Mesenteric fat pad (tissue), 1 donor: ENCODE measurements around the gene ODF2. TPM values are rescaled to one million over a fixed set of nuclear protein-coding genes. Genes with fewer than 3 reads are reported as not detected.
"Not testable (repeated sequence)": the region's sequence is repeated elsewhere in the genome, so short reads cannot be mapped to it uniquely, and the experiment has no call there.

Experiments
- DNase-seq: peaks from one replicate; pipeline ENCODE4 v3.0.0-alpha.2; 2020; ENCODE audit warnings: low spot score
- long read RNA-seq: library from polyadenylated mRNA; unstranded; transcript quantifications from one replicate; pipeline ENCODE4 v2.0.0, GENCODE V29; 2020
- total RNA-seq: library from RNA; stranded (reverse); fragmentation: NEBNext Ultra II Directional; extraction: Animal tissue kit (Norgen Biotek cat#: 25700); gene quantifications from one replicate; pipeline ENCODE4 v1.2.1, GENCODE V29; 2021
- donor health status: DM: yes; HTN: yes; CAD: no.

Gene ODF2
- total RNA-seq, result 18.6 TPM
- long read RNA-seq, transcript ODF2-201 (21 exons, 3,899 nt), result major isoform, 5 of 26 reads
- long read RNA-seq, partial matches to known transcripts, result 12 of 26 reads
- long read RNA-seq, other reads (novel, unspliced or antisense), result 9 of 26 reads

- peak; percentile 99 for DNase-seq
Measured at GRCh38 chr9:128455849-128456612, at the start of gene ODF2. Gene ODF2, plus strand, starts transcription at chr9:128456006. Its CDS starts 86 bp downstream, at chr9:128456092.

DNA sequence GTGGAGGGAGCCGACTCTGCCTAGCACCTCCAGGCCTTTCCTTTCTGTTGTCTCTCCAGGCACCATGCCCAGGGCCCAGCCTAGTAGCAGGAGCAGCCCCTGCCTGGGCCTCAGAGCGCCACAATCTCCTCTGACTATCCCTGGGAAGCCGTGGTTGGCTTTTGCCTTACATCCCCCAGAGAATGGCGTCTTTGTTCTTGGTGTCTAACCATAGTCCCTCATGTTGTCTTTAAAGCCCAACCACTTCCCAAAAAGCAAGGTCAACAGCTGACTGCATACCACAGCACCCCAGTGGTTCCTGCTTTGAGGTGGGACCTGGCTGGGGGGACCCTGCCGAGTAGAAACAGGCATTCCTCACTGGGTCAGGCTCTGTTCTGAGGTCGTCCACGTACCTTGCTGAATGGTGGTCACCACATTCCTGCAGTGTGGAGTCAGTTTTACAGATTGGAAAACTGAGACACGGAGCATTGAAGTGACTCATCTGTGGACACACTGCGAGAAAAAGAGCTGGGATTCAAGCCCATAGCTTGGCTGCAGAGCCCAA lies 48.9 kb upstream of the ODF2 start:
- no peak for DNase-seq

DNA sequence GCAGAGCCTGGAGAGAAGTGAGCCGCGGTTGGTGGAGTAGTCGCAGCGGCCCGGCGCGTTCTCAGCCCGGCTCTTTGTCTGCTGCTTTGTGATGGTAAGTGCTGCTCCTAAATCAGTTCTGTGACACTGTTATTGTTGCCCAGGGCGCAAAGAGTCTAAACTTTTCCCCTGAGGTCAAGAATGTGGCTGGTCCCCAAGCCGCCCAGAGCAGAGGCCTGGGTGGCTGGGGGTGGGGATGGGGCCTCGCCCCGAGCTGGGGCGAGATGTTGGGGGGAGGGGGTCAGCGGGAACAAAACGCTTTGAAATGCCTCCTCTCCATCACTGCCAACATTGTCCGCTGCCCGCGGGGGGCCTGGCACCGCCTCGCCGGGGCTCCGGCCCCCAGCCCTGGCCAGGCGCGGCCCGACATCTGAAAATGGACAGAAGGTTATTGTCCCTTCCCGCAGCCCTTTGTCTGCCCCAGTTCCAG lies 46.8 kb upstream of the ODF2 start:
- DNase-seq, result no peak

DNA sequence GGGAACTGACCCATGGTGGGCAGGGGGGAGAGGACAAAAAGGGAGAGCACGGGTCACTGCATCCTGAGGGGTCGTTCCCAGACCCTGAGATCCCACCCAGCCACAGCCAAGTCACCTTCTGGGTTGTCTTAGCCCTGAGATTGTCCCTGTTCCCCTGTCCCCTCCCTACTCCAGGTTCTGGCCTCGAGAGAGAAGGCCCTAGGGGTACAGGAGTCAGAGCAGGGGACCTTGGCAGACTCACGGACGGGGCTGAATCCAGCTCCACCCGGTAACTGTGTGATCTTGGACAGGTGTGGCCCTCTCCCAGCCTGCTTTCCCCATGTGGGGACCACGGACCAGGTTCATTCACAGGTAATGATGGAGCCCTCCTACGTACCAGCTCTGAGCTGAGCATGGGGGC lies 46.4 kb upstream of the ODF2 start:
- DNase-seq, result no peak

DNA sequence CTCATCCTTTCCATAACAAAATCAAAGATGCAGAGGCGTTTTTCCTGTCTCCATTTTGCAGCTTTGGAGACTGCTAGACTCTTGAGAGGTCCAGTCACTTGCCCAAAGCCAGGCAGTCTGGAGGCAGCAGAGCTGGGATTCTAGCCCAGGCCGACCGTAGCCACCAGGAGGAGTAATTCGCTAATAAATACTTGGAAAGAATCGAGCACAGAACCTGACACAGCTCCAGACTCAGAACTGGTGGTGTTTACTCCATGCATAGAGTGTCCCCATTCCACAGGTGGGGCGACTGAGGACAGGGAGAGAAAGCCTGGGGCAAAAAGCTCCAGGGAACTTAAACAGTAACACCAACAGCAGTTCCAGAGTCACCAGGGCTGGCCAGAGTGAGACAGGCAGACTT lies 45.8 kb upstream of the ODF2 start:
- DNase-seq, result no peak

- no peak for DNase-seq
Measured at GRCh38 chr9:128411364-128412119, 44.3 kb upstream of the ODF2 start.

- DNase-seq, result no peak
Measured at GRCh38 chr9:128412120-128412790, 43.6 kb upstream of the ODF2 start.

DNA sequence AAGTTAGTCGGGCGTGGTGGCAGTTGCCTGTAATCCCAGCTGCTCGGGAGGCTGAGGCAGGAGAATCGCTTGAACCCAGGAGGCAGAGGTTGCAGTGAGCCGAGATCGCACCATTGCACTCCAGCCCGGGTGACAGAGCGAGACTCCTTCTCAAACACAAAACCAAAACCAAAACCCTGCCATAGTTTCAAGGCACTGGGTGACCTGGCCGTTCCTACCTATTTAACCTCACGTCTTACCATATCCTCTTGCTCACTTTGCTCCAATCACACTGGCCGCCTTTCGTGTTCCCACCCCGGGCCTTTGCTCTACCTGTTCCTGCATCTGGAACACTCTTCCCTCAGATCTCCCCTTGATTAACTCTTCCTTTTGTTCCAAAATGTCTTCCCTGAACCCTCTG lies 42.1 kb upstream of the ODF2 start:
- DNase-seq, result not testable (repeated sequence)

DNA sequence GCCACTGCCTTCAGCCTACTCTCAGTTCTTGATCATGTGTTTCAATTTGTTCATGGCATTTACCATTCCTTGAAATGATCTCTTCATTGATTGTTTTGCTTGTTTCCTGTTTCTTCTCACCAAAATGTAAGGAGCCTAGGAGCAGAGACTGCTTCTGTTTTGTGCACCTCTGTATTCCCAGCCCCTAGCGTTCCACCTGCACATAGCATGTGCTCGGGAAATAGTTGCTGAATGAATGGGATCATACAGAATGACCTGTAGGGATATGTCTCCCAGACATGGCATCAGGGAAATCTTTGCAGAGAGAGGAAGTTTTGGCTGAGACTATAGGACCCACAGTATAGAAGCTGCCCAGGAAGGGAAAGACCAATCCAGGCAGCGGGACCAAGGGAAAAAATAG lies 41.3 kb upstream of the ODF2 start:
- DNase-seq, result no peak

DNA sequence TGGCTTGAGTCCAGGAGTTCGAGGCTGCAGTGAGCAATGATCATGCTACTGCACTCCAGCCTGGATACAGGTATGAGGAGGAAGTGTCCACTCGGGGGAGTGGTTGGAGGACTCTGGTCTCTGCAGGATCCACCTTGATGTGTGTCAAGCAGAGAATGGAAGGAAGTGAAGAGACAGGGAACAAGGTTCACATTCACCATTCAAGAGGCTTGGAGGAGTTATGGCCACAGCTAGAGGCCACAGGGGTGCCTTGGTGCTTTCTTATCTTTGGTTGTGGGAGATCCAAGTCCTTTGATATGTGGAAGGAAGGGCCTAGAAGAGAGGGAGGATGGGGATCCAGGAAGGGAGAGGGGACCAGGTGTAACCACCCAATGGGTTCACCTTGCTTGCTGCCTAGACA lies 40.5 kb upstream of the ODF2 start:
- no peak for DNase-seq

DNA sequence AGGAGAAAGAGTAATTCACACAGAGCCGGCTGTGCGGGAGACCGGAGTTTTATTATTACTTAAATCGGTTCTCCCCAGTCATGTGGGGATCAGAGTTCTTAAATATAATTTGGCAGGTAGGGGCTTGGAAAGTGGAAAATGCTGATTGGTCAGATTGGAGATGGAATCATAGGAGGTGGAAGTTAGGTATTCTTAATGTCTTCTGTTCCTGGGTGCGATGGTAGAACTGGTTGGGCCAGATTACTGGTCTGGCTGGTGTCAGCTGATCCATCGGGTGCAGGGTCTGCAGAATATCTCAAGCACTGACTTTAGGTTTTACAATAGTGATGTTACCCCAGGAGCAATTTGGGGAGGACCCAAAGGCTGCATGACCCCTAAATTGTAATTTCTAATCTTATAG lies 39.8 kb upstream of the ODF2 start:
- no peak for DNase-seq

GRCh38 chr9:128416432-128417019 lies 39.3 kb upstream of the ODF2 start:
- no peak for DNase-seq

- no peak for DNase-seq
Measured at GRCh38 chr9:128419061-128419925, 36.5 kb upstream of the ODF2 start.

GRCh38 chr9:128420060-128420650 lies 35.7 kb upstream of the ODF2 start:
- peak; percentile 94 for DNase-seq

DNA sequence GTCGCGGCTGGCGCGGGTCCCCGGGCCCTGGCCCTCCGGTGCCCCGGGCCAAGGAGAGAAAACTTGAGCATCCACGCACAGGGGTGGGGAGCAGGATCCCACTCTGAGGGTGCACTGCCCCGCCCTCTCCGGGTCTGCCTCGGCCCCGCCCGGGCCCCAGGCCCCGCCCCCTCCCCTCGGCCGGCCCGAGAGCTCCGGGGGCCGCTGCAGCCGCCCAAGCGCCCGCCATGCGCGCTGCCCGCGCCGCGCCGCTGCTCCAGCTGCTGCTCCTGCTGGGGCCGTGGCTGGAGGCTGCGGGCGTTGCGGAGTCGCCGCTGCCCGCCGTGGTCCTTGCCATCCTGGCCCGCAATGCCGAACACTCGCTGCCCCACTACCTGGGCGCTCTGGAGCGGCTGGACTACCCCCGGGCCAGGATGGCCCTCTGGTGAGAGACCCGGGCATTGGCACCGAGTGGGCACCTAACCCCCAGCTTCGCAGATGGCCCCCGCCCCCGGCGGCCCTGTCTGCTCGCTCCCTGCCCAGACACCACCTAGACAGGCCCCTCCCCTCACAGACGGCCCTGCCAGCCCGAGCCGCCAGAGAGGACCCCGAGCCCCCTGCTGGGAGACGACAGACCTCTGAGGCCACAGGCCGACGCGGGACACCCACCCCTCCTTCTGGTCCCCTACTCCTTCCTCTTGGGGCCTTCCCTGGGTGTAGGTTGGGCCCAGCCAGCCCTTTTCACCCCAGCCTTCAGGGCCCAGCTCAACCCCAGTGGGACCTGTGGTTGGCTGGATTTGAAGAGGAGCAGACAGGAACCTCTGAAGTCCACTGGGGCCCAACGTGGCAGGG lies 34.9 kb upstream of the ODF2 start, which contains the start of gene CERCAM:
Gene CERCAM, plus strand, starts transcription at position 207 of the 831 bp plus-strand sequence. Its CDS starts 21 bp downstream, at position 228.
- DNase-seq, result peak; percentile 90

DNA sequence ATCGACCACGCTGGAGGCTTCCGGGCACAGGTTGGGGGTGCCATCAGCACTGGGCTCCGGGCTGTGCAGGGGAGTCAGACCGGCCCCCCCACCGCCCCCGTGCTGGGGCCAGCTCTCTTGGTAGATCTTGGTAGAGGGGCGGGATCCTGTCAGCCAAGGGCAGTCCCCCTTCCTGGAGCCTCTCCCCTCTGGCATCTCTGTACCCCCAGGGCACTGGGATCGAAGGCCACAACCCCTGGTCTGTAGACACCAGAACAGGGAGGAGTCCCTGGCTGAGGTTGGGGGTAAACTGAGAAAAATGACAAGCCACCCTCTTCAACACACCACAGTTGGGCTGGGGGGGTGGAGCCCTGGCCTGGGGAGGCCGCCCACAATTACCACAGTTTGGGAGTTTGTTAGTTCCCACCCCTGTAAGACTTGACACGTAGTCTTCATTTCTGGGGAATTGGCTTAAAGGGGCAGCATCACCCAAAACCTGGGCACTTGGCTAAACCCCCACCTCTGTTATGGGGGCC lies 34.3 kb upstream of the ODF2 start:
- DNase-seq, result no peak

DNA sequence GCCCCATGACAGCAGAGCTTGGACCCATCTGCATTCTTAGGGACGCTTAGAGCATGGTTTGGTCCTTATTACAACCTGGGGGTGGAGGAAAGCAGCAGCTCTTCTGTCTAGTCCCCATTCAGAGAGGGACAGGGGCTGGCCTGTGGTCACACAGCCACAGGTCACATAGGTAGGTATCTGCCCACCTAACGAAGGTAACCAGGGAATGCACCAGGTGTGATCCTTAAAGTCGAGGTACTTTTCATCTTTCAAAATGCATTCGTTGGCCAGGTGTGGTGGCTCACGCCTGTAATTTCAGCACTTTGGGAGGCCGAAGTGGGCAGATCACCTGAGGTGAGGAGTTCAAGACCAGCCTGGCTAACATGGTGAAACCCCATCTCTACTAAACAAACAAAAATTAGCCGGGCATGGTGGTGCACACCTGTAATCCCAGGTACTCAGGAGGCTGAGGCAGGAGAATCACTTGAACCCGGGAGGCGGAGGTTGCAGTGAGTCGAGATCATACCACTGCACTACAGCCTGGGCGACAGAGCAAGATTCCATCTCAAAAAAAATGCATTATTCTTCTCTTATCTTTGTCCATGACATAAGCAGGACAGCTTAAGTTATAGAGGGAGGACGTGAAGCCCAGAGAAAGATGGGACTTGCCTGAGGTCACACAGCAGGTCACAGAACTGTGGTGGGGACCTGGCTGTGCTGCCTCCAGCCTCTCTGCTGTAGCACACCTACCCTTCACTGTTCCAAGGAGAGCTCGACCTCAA lies 33.6 kb upstream of the ODF2 start:
- not testable (repeated sequence) for DNase-seq

DNA sequence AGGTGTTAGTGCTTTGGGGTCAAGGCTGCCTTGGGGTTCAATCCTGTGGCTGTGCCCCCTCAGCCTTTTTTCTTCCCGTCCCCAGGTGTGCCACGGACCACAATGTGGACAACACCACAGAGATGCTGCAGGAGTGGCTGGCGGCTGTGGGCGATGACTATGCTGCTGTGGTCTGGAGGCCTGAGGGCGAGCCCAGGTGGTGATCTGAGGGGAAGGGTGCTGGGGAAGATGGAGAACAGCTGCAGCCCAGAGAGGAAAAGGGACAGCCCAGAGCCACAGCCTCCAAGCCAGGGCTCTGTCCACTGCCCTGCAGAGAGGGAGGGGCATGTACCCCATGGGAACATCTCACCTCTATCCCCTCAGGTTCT lies 33.0 kb upstream of the ODF2 start:
- DNase-seq, result no peak
